ENCODE results near the gene FARS2. TPM values are rescaled to one million over a fixed set of nuclear protein-coding genes. Genes with fewer than 3 reads are reported as not detected.
A peak's percentile ranks its signal among the peaks of the same experiment; 100 is the strongest.

The FARS2 gene
- total RNA-seq, 6 donors from 2014 or later = 16.4 to 34.6 (median 19.9) TPM

- ATAC-seq (ENCODE audit: low FRiP score in 2 of 2) (peak; percentile 78 to 89), DNase-seq (peak; percentile 39 to 65)
- peak overlapping the region; percentile 30 to 70 (median 67) for H3K27ac ChIP-seq
- H3K4me1 ChIP-seq = peaks cover 0 to 3% (median 2%) of the 10 kb centered on the region in 4 donors
- H3K4me3 ChIP-seq = peak overlapping the region in 2 of 4 donors; percentile 3 to 13
- H3K9me3 ChIP-seq = no peaks in the 10 kb centered on the region
- no peaks in the 10 kb centered on the region for H3K27me3 ChIP-seq
- 61 to 74% methylated on average over 14 to 19 of the region's 21 CpGs for WGBS, 2 donors
- TF ChIP-seq POLR2A (IDR thresholded peaks at IDR 0.05) (no peak), POLR2AphosphoS5 (IDR thresholded peaks at IDR 0.05) (no peak), EP300 (IDR thresholded peaks at IDR 0.05) (no peak)
- TF ChIP-seq, protein P1, sequence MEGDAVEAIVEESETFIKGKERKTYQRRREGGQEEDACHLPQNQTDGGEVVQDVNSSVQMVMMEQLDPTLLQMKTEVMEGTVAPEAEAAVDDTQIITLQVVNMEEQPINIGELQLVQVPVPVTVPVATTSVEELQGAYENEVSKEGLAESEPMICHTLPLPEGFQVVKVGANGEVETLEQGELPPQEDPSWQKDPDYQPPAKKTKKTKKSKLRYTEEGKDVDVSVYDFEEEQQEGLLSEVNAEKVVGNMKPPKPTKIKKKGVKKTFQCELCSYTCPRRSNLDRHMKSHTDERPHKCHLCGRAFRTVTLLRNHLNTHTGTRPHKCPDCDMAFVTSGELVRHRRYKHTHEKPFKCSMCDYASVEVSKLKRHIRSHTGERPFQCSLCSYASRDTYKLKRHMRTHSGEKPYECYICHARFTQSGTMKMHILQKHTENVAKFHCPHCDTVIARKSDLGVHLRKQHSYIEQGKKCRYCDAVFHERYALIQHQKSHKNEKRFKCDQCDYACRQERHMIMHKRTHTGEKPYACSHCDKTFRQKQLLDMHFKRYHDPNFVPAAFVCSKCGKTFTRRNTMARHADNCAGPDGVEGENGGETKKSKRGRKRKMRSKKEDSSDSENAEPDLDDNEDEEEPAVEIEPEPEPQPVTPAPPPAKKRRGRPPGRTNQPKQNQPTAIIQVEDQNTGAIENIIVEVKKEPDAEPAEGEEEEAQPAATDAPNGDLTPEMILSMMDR (IDR thresholded peaks at IDR 0.05) = no peak
- no peaks in the 10 kb centered on the region for H3K36me3 ChIP-seq
Measured at GRCh38 chr6:5723841-5724691, 462.8 kb downstream of the FARS2 start.

- Histone ChIP-seq H3K27me3 (no peaks in the 10 kb centered on the region), H3K4me1 (peaks cover 1 to 9% (median 4%) of the 10 kb centered on the region in 4 donors), H3K9me3 (no peaks in the 10 kb centered on the region), H3K4me3 (no peak overlapping the region), H3K36me3 (no peaks in the 10 kb centered on the region), H3K27ac (no peak overlapping the region)
- DNase-seq (no peak), ATAC-seq (ENCODE audit: low FRiP score in 2 of 2) (no peak)
- 86 to 95% methylated on average over 10 of the region's 10 CpGs for WGBS, 2 donors
- no peak for TF ChIP-seq EP300 (IDR thresholded peaks at IDR 0.05)
- TF ChIP-seq, protein P1 (IDR thresholded peaks at IDR 0.05) = no peak
- TF ChIP-seq POLR2AphosphoS5 (IDR thresholded peaks at IDR 0.05) = no peak
- TF ChIP-seq POLR2A (IDR thresholded peaks at IDR 0.05) = no peak
Measured at GRCh38 chr6:5724911-5725310, 463.6 kb downstream of the FARS2 start.

- Histone ChIP-seq H3K9me3 (no peaks in the 10 kb centered on the region), H3K27ac (no peak overlapping the region), H3K4me3 (no peak overlapping the region), H3K4me1 (peaks cover 3 to 9% (median 4%) of the 10 kb centered on the region in 4 donors), H3K36me3 (no peaks in the 10 kb centered on the region), H3K27me3 (no peaks in the 10 kb centered on the region)
- ATAC-seq (ENCODE audit: low FRiP score in 2 of 2) (no peak), DNase-seq (no peak)
- TF ChIP-seq, protein P1 (IDR thresholded peaks at IDR 0.05) = no peak
- no peak for TF ChIP-seq POLR2AphosphoS5 (IDR thresholded peaks at IDR 0.05)
- no peak for TF ChIP-seq POLR2A (IDR thresholded peaks at IDR 0.05)
- TF ChIP-seq EP300 (IDR thresholded peaks at IDR 0.05) = no peak
- WGBS, 2 donors = 94 to 97% methylated on average over 17 of the region's 17 CpGs
Measured at GRCh38 chr6:5726976-5727718, 465.8 kb downstream of the FARS2 start.

DNA sequence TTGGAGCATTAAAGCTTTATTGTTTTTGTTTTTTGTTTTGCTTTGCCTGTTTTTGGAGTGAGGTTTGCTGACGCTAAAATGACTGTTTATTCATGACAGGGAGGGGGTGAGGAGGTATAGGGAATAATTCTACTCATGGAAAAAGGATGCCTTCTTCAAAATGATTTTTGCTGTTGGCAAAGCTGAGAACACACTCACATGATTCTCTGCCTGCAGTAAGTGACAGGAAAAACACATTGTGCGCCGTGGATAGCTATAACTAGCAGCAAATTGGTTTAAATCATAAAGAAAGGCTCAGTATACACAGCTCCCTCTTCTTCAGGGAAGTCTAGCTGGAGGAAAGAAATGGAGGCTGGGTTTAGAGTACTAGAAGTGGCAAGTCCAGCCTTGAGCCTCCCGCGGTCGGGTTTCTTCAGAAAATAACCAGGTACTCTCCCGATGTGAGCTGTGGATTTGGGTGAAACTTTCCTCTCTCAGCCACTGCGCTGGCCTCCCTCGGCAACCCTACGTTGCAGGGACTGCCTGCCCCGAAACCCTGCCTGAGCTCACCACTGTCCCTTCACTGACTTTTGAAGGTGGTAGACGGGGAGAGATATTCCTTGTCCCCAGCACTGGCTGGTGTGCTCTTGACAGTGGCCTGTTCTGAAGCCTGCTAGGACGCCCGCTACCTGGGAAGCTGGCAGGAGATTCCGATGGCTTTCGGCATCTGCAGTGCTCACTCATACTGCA lies 467.2 kb downstream of the FARS2 start:
- ATAC-seq (ENCODE audit: low FRiP score in 2 of 2) (no peak), DNase-seq (no peak)
- Histone ChIP-seq H3K9me3 (no peaks in the 10 kb centered on the region), H3K4me3 (no peak overlapping the region), H3K4me1 (peaks cover 0 to 9% (median 4%) of the 10 kb centered on the region in 4 donors), H3K27me3 (no peaks in the 10 kb centered on the region), H3K27ac (no peak overlapping the region), H3K36me3 (no peaks in the 10 kb centered on the region)
- TF ChIP-seq POLR2A (IDR thresholded peaks at IDR 0.05) (no peak), EP300 (IDR thresholded peaks at IDR 0.05) (no peak), POLR2AphosphoS5 (IDR thresholded peaks at IDR 0.05) (no peak)
- TF ChIP-seq, protein P1 (IDR thresholded peaks at IDR 0.05) = no peak
- WGBS, 2 donors = 89 to 93% methylated on average over 12 to 16 of the region's 16 CpGs
